ENCODE data around the gene KRT79. TPM values are rescaled to one million over a fixed set of nuclear protein-coding genes. Genes with fewer than 3 reads are reported as not detected.
"Not testable (repeated sequence)": the region's sequence is repeated elsewhere in the genome, so short reads cannot be mapped to it uniquely, and the experiment has no call there.

KRT79 gene
- total RNA-seq, 1 experiment from 2014 or later, result 0.33 TPM

DNA sequence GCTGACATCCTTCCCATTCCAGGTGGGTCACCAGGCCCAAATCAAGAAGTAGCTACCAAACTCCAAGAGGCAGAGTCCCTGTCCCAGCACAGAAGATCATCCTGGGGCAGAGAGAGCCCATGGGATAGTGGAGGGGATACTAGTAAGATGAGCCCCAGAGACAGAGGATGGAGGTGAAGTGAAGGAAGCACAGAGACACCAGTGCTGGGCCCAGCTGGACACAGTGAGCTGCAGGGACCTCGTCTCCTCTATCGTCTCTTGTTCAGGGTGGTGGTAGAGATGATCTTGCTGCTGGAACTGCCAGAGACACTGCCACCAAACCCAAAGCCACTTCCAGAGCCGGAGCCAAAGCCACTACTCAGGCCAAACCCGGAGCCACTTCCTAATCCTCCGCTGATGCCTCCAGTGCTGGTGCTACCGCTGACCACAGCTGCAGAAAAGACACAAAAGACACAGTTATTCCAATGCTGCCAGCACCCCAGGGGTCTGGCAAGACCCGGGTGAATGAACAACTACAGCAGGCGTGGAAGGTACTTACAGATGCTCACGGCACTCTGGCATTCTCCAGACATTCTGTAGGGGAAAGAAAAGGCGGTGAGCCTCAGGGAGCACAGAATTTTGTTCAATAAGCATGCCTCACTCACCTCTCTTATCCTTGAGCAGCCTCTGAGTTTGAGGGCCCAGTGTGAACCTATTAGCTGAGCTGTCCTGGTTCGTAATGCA lies 27.1 kb downstream of the KRT79 start:
- DNase-seq (ENCODE audit: low spot score), result no peak

- no peak for DNase-seq (ENCODE audit: low spot score)
Measured at GRCh38 chr12:52806169-52806811, 27.8 kb downstream of the KRT79 start.

DNA sequence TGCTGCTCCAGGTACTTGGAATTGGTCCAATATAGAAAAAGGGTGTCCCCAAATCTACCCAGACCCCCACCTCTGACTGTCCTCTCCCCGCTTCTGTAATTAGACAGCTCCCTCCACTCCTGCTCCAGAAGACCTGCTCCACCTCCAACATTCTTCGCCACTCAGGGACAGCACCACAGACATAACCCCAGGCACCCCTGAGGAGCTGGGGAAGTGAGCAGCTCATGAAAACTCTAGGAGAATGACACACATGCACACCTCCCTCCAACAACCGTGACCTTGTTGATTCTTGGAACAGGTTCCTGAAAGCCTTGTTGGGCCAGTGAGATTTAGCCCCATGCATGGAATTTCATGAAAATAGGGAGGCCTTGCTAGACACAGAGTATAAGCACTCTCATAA lies 28.4 kb downstream of the KRT79 start:
- DNase-seq (ENCODE audit: low spot score), result no peak

- no peak for DNase-seq (ENCODE audit: low spot score)
Measured at GRCh38 chr12:52805000-52805399, 29.1 kb downstream of the KRT79 start.

GRCh38 chr12:52802442-52802841 lies 31.7 kb downstream of the KRT79 start:
- no peak for DNase-seq (ENCODE audit: low spot score)

DNA sequence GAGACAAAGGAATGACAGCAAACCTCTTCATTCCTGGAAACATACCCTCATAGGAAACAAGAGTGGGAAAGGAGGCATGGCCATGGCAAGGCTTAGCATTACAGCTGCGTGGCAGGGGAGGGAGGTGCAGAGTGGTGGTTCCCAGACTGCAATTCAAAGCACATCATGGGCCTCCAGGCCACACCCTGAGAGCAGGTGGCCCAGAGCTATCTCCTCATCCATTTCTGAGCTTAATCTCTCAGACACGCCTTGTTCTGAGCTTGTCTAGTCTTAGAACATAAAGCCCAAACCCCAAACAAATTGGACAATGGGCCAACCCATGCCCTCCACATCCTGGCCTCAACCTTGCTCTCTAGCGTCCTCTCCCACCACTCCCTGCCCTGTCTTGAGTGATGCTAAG lies 32.3 kb downstream of the KRT79 start:
- DNase-seq (ENCODE audit: low spot score), result no peak

DNA sequence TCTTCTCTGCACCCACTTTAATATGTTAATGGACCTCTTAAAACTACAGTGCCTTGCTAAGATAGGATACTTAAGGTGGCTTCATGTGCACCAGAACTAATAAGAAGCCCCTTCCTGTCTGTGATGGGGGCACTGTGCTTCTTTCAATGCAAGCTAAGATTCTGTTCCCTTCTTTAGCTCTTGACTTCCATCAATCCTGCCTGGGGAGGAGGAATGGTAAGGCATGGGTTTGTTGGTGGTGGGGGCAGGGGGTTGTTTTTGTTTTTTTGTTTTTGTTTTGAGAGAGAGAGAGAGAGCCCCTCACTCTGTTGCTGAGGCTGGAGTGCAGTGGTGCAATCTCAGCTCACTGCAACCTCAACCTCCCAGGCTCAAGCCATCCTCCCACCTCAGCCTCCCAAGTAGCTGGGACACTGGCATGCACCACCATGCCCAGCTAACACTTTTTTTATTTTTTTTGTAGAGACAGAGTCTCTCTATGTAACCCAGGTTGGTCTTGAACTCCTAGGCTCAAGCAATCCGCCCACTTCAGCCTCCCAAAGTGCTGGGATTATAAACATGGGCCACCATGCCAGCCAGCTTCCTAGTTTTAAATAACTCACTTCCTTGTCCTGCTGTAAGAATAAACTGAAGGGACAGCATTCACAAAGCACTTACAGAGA lies 33.7 kb downstream of the KRT79 start:
- DNase-seq (ENCODE audit: low spot score), result no peak

DNA sequence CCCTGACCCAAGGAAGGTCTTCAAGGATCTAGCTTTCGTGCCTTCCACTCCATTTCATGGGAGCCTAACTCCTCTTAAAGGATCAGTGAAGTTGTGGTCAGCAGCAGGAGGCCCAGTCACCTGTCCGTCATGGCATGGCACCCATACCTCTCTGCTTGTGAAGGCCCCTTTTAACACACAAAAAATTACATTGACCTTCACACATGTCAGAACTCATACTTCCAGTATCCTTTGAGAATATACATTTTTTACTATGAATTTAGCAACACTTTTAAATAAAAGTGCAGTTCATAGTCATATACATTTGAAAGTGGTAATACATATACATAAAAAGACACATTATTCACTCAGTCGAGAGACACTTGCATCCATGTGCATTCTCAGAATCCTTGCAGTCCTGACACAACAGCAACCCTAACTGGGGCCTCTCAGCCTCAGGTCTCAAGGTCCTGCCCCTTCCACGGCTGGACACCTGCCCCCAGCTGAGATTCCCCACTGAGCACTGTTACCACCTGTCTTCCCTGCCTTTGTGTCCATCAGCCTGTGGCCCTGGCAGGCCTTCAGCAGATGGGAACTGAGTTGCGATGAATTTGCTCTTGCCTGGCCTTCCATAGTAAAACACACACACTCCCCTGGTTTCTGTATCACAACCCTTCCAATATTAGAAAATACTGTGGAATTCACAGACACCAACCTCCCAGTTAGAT lies 34.5 kb downstream of the KRT79 start:
- DNase-seq (ENCODE audit: low spot score), result no peak

GRCh38 chr12:52798671-52799504 lies 35.2 kb downstream of the KRT79 start:
- DNase-seq (ENCODE audit: low spot score), result peak; percentile 84

DNA sequence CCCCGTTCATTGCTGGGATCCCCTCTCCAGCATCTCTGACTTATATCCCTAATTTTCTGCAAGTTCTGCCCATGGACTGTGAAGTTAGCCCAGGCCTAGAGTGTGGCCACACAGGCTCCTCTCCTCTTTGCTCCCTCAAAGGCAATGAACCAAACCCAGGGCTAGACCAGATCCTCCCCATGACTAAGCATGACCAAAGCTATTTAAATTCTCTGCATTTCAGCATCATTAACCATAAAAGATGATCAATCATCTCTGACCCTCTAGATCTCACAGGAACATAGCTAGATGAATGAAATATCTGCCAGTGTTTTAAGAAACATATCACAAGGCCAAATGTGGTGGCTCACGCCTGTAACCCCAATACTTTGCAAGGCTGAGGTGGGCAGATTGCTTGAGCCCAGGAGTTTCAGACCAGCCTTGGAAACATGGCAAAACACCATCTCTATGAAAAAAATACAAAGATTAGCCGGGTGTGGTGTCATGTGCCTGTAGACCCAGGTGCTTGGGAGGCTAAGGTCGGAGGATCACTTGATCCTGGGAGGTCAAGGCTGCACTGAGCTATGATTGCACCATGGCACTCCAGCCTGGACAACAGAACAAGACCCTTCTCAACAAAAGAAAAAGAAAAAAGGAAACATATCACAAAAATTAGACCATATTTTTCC lies 36.0 kb downstream of the KRT79 start:
- DNase-seq (ENCODE audit: low spot score), result peak; percentile 27

GRCh38 chr12:52797529-52797894 lies 36.6 kb downstream of the KRT79 start:
- DNase-seq (ENCODE audit: low spot score), result no peak

DNA sequence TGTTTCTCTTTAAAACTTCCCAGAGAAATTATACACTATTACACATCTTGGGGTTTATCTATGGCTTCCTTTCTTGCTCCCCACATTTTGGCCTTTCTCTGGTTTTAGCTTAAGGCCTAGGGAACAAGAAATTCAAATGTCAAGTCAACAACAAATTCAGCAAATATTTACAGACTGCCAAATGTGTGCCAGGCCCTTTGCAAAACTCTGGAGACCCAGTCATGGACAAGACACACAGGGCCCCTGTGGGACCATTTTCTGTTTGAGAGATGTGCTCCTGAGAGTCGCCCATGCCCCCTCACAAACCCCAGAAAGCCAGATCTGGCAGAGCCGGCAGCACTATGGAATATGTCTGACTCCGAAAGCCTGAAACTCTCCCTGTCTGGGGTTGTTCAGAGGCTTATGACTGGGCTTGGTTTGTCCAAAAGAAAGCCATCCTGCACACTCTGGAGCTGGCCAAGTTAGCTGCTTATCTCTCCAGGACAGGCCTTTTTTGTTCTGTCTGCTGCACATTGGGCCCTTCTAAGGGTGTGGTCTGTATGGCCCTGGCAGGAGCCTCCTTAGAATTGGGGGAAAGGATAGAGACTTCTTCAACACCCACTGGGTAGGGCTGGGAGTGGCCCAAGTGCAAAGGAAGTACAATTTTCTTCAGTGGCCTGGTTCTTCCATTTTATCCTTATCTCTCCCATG lies 37.1 kb downstream of the KRT79 start:
- no peak for DNase-seq (ENCODE audit: low spot score)

DNA sequence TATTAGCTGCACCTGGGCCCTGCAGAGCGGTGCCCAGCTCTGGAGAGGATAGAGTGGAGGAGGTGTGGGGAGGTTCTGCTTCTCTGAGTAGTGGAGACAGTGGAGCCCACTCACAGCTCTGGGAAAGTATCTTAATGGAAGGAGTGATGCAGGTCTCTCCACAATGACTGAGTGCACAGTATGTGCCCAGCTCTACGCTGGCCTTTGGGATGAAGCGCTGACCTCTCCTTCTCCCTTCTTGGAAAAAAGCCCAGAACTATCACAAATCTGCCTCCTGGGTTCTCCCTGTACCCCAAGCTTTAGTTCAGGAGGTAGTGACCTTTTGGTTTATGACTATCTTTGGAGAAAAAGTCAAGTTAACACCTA lies 37.7 kb downstream of the KRT79 start:
- DNase-seq (ENCODE audit: low spot score), result no peak

DNA sequence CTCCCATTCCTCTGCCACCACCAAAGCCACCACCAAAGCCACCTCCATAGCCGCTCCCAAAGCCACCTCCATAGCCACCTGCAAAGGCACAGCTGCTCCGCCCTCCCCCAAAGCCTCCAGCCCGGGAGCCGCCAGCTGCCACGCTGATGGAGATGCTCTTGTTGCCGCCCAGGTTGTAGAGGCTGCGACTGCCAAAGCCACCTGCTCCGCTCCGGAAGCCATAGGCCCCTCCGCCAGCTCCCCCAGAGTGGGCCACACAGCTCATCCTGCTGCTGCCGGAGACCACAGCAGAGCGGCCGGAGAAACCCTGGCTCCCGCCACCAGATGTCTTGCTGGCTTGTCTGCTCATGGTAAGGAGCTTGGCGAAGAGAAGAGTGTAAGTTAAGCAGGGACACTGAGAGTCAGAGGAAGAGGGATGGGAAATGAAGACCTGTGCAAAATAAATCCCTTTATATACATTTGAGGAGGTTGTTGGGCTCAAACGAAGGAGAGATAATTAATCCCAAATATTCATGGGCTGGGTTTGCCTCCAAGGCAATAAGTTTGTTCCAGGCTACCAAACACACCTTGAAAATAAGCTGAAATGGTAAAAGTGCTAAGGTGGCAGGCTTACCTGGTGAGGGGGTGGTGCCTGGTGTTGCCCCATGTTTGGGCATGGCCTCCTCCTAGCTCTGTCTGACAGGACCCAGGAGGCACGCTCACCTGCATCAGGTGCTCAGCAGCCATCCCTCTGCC lies 38.2 kb downstream of the KRT79 start, which contains the start of gene KRT3:
KRT3 (minus strand) TSS at position 424 of the 735 bp plus-strand sequence; CDS start at position 349, 75 bp downstream.
- DNase-seq (ENCODE audit: low spot score), result no peak

GRCh38 chr12:52795332-52795674 lies 38.8 kb downstream of the KRT79 start:
- DNase-seq (ENCODE audit: low spot score), result not testable (repeated sequence)

GRCh38 chr12:52794479-52795331 lies 39.4 kb downstream of the KRT79 start:
- DNase-seq (ENCODE audit: low spot score), result peak; percentile 50

DNA sequence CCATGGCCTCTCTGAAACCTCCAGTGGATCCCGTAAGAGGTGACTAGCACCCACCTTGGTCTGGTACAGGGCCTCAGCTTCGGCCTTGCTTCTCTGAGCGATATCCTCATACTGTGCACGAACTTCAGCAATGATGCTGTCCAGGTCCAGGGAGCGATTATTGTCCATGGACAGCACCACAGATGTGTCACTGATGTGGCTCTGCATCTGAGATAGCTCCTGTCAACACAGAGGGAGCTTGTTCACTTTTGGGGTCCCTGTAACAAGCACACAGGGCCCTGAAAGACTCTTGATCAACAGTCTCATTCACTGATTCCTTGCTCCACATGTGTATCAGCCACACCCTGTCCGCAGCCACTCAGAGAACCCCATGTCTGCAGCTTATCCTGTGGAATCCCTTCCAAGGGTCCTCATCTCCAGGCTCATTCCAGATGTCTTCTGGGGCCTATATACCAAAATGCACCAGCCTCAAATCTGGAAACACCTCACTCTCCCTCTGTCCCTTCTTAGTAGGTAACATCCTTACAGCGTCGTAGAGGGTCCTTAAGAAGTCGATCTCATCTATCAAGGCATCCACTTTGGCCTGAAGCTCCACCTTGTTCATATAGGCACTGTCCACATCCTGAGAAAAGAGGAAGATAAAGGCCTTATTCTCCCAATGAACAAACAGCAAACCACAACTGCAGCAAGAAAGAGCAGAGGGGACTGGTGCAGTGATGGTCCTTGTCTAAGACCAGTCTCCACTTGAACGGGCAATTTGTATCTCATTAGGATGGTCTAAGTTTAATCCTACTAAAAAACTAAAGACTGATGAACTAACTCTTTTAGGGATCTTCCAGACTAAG lies 41.7 kb downstream of the KRT79 start:
- no peak for DNase-seq (ENCODE audit: low spot score)
